D341Med (cell line): Measurements from ENCODE around the gene NOL8.

ENCODE experiments used
- DNase-seq: peaks from one replicate; pipeline ENCODE4 v3.0.0; 2012; ENCODE audit warnings: low spot score

Gene NOL8

DNA sequence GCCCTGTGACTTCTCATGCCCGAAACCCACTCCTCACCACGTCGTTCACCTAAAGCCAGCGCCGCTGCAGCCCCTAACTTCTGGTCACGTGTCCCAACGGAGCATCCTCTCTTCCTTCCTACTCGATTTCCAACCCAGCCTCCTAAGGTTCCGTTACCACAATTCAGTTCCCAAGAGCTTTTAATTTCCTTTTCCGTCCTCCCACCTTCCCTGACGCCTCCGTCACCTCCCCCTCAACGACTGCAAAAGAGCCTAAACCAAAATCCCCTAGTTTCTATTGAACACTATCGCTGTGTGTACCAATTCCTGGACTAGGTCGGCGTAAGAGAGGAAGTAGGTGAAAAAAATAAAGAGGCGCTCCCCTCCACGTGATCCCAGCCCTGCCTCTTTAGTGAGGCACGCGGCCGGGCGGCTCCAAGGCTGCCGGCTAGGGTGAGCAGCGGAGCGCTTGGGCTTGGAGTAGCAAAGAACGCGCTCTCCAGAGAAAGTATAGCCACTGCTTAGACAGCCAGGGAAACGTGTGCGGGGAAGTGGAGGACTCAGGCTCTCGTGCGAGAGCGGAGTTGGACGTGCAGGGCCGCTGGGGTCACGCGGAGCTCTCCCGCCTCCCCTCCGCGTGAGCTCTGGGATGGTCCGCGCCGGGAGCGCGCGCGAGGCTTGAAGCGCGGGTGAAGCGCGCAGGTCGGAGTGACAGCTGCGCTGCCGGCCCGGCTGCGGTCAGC, at the start of gene NOL8, which contains the start of gene CENPP:
Gene NOL8 (minus strand): TSS at position 82 of the 722 bp plus-strand sequence. CDS start 1,189 bp downstream, outside the sequence.
Gene CENPP (plus strand): TSS at position 685 of the 722 bp plus-strand sequence.
- peak; percentile 90 for DNase-seq

GRCh38 chr9:92373167-92373566, 48.0 kb upstream of the NOL8 start:
- no peak for DNase-seq

DNA sequence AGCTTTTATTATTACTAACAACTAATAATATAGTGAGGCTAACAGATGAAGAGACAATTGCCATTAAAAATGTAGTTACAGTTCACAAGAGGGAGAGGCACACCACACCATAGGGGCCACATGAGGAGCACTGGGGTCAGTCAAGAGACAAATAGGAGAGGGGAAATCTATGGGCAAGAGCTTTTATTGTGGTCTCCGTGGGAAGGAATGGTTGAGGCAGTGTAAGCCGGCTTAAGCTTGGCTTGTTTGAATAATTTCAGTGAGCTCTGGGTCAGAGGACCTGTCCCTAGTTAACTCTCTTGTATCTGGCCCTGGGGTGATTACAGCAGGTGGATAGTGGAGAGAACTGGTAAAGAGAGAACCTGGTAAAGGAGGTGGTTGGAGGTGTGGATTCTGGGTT, 43.9 kb upstream of the NOL8 start:
- no peak for DNase-seq

DNA sequence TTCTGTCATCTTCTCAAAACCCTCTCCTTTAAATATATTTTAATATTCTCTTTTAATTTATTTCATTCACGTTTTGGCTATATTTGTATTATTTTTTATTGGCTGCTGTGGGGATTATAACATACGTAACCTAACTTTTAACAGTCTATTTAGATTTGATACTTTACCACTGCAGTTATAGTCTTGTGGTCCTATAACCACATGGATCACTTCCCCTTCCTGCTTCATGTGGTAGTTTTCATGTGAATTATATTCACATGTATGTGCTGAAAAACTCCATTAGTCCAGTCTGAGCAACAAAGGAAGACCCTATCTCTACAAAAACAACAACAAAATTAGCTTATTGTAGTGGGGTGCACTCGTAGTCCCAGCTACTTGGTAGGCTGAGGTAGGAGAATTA, 34.9 kb upstream of the NOL8 start:
- DNase-seq, result no peak

- DNase-seq, result peak; percentile 30
Measured at GRCh38 chr9:92359394-92359995, 34.3 kb upstream of the NOL8 start.

GRCh38 chr9:92353051-92353450, 27.9 kb upstream of the NOL8 start:
- no peak for DNase-seq

GRCh38 chr9:92350740-92351133, 25.6 kb upstream of the NOL8 start:
- DNase-seq, result no peak

DNA sequence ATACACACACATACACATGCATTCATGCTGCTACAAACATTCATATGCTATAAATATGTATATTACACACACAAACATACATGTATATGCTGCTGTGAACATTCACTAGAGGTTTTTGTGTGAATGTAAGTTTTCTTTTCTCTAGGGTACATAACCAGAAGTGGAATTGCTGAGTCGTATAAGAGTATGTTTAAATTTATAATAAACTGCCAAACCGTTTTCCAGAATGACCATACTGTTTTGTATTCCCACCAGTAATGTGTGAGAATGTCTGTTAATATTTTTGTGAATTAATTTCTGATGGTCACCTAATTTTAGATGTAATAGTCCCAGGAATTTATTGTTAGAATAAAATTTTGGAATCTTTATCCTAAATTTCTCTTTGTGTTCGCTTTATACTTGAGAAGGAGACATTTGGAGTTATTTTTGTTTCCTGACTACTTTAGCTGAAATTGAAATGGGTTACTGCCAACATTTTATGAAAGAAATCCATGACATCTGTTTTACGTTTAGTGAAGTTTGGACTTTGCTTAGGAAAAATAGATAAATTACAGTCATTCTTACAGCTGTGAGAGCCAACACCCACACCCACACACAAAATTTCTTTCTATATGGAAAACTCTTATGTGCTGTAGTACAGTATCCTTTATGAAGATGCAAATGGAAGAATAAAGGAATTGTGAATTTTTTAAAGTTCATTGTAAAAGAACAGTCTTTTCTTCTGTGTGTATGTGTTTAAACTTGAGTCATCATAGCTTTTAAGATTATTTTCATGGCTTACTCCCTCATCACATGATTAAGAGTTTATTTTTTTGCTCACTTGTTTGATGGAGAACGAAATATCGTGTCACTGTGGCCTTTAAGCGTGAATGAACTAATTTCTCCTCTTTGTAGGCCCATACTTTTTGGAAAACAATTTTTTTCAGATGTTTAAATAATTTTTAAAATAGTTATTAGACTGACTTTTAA, 24.9 kb upstream of the NOL8 start:
- no peak for DNase-seq

DNA sequence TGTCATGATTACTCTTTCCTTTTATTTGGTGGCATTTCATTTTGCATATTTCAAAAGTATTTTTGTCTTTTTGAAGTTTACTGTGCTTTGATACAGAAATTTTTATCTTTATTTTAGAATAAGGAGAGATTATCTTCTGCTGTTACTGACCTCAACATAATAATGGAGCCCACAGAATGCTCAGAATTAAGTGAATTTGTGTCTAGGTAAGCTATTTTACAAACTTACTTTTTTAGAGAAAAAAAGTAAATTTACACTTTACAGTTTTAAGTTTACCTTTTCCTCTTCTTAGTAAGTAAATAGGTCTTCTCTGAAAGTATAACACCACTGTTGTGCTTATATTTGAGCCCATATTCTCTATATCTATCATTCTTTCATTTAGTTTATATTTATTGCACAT, 20.4 kb upstream of the NOL8 start:
- DNase-seq, result no peak

DNA sequence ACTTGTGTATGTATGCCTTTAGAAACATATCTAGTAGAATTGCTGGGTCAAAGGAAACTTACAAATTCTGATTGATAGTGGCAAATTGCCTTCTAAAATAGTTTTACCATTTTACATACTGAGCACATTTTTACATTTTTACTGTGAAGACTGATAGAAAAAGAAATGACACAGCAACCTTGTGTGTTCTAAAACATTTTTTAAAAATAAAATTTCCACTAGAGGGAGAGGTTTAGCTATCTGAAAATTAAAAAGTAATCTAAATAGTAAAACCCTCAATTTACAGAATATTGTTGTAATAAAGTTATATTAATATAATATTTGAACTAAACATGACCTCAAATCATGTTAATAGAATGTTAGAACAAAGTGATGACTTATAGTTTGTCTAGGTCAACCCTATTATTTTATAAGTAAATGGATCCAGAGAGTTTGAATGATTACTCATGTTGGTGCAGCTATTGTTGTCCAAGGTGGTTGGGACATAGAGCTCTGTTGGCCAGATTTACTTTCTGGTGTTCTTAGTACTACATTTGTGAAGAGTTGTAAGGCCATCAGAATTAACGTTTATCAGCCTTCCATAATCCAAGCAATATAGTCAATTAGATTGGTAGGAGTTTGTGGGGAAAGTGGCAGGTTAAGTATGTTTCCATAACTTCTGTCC, 17.8 kb upstream of the NOL8 start:
- DNase-seq, result no peak

DNA sequence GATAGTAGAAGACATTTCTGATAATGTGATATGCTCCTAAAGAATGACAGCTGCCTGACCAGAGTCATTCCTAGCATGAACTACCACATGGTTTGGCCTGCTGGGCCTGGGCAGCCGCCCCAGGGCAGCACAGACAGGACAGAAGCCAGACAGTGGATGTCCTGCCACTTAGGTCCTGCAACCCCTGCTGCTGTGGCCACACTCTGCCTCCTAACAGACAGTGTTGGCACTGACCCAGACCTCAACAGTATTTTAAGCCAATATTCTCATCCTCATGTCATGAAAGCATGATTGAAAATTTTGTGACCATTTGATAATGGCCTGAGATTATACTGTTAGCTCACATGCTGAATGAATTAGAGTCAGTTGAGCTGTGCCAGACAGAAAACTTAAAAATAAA, 16.4 kb upstream of the NOL8 start:
- DNase-seq, result no peak

DNA sequence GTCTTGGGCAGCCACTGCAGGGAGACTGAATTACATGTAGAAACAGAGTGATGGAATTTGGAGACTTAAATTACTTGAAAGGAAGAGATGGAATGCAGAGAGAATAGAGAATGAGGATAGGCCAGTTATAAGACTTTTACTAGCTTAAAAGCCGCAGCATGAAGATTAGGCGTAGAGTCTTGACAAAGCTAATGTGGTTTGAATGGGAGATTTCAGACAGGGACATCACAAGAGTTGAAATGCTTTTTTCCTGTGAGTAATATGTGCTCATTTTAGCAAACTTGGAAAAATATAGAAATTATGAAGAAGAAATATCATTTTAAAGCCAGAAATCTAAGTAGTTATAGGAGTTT, 8.1 kb upstream of the NOL8 start:
- no peak for DNase-seq

GRCh38 chr9:92332577-92333281, 7.6 kb upstream of the NOL8 start:
- DNase-seq, result no peak

- peak; percentile 35 for DNase-seq
Measured at GRCh38 chr9:92328225-92328624, 3.1 kb upstream of the NOL8 start.

DNA sequence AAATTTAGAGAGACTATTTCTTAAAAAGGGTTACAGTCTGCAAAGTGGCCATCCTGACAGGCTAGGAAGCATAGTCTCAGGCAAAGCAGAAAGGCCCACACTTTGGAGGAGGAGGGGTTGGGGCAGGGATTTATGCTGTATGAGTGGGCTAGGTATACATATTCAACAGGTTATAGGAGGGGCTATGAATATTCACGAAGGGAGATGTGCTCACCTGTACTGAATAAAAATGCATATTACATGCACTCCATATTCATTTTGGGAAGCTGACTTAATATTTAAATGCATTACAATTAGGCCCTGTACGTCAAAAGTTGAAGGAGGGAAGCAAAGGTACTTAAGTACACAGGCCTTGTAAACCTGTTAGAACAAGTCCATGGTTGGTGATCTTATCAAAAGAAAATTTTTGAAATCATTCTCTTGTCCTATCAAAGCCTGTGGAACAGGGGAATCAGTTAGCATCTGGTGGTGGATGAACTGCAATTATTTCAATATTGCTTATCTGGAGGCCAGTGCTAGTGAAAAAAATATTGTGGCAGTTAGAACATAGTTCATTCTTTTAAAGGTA, 2.2 kb upstream of the NOL8 start:
- DNase-seq, result no peak

DNA sequence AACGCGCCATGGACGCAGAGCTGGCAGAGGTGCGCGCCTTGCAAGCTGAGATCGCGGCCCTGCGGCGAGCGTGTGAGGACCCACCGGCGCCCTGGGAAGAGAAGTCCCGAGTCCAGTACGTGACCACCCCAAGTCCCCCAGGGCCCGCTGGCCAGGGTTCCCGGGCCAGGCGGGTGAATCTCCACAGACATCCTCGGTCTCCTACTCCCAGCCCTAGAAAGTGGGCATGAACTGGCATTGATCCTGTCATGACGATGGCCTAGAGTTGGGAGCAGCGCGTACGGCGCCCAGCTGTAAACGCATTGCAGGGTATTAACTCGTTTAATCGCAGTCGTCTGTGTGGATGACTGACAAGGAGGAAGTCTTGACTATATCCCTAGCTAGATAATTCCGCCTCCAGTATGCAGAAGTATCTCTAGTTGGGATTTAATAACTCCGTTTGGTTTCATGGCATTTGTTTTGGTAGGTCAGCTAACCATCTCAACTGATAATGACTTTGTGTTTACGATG, 896 bp upstream of the NOL8 start:
- no peak for DNase-seq

DNA sequence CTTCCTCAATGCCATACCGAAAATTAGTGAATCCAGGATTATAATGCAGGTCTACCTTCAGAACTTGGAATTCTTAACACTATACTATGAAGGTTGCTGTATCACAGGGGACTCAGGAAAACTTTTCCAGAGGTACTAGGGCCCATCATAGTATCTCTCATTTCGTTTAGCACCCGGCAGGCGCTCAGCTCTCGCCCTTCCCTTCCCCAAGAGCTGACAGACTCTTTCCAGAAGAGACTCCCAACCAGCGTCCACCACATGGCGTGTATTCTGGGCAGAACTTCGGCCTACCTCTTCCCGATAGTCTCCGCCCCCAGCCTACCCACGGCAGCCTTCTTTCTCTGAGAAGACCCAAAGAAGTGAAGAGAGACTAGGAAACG, 271 bp downstream of the NOL8 start:
- DNase-seq, result no peak

GRCh38 chr9:92324431-92324830, 719 bp downstream of the NOL8 start:
- DNase-seq, result no peak

- no peak for DNase-seq
Measured at GRCh38 chr9:92315456-92315855, 9.7 kb downstream of the NOL8 start.

- no peak for DNase-seq
Measured at GRCh38 chr9:92313624-92314012, 11.5 kb downstream of the NOL8 start.
